ENCODE data around the gene TIGD1.
"Not testable (repeated sequence)": the region's sequence is repeated elsewhere in the genome, so short reads cannot be mapped to it uniquely, and the experiment has no call there.

The TIGD1 gene

GRCh38 chr2:232581725-232582124 is 31.4 kb upstream of the TIGD1 start:
- DNase-seq (ENCODE audit: insufficient read length) (no peak), FAIRE-seq (no peak)
- no peak for TF ChIP-seq POLR2AphosphoS5 (IDR thresholded peaks at IDR 0.05; ENCODE audit: low read depth, low read length)
- TF ChIP-seq POLR2A (IDR thresholded peaks at IDR 0.05; ENCODE audit: low read depth, low read length) = no peak
- TF ChIP-seq TAF1 (IDR thresholded peaks at IDR 0.05; ENCODE audit: borderline replicate concordance, low read depth, low read length) = no peak

- DNase-seq (ENCODE audit: insufficient read length) (no peak), FAIRE-seq (no peak)
- TF ChIP-seq TAF1 (IDR thresholded peaks at IDR 0.05; ENCODE audit: borderline replicate concordance, low read depth, low read length) (no peak), POLR2A (IDR thresholded peaks at IDR 0.05; ENCODE audit: low read depth, low read length) (no peak), POLR2AphosphoS5 (IDR thresholded peaks at IDR 0.05; ENCODE audit: low read depth, low read length) (no peak)
These were observed 30.3 kb upstream of the TIGD1 start for GRCh38 chr2:232580648-232580981.

GRCh38 chr2:232578626-232579025 is 28.3 kb upstream of the TIGD1 start:
- TF ChIP-seq TAF1 (IDR thresholded peaks at IDR 0.05; ENCODE audit: borderline replicate concordance, low read depth, low read length) = no peak
- TF ChIP-seq POLR2A (IDR thresholded peaks at IDR 0.05; ENCODE audit: low read depth, low read length) = no peak
- TF ChIP-seq POLR2AphosphoS5 (IDR thresholded peaks at IDR 0.05; ENCODE audit: low read depth, low read length) = no peak
- DNase-seq (ENCODE audit: insufficient read length) = no peak
- FAIRE-seq = no peak

- TF ChIP-seq POLR2AphosphoS5 (IDR thresholded peaks at IDR 0.05; ENCODE audit: low read depth, low read length) = no peak
- no peak for TF ChIP-seq TAF1 (IDR thresholded peaks at IDR 0.05; ENCODE audit: borderline replicate concordance, low read depth, low read length)
- TF ChIP-seq POLR2A (IDR thresholded peaks at IDR 0.05; ENCODE audit: low read depth, low read length) = no peak
- no peak for DNase-seq (ENCODE audit: insufficient read length)
- no peak for FAIRE-seq
These were observed 27.5 kb upstream of the TIGD1 start for GRCh38 chr2:232577841-232578240.

- FAIRE-seq = no peak
- TF ChIP-seq TAF1 (IDR thresholded peaks at IDR 0.05; ENCODE audit: borderline replicate concordance, low read depth, low read length) = no peak
- TF ChIP-seq POLR2AphosphoS5 (IDR thresholded peaks at IDR 0.05; ENCODE audit: low read depth, low read length) = no peak
- no peak for TF ChIP-seq POLR2A (IDR thresholded peaks at IDR 0.05; ENCODE audit: low read depth, low read length)
- no peak for DNase-seq (ENCODE audit: insufficient read length)
These were observed 26.6 kb upstream of the TIGD1 start for GRCh38 chr2:232576995-232577394.

- no peak for TF ChIP-seq POLR2AphosphoS5 (IDR thresholded peaks at IDR 0.05; ENCODE audit: low read depth, low read length)
- no peak for TF ChIP-seq TAF1 (IDR thresholded peaks at IDR 0.05; ENCODE audit: borderline replicate concordance, low read depth, low read length)
- no peak for TF ChIP-seq POLR2A (IDR thresholded peaks at IDR 0.05; ENCODE audit: low read depth, low read length)
- DNase-seq (ENCODE audit: insufficient read length) (no peak), FAIRE-seq (no peak)
These were observed 25.0 kb upstream of the TIGD1 start for GRCh38 chr2:232575404-232575746.

- FAIRE-seq (no peak), DNase-seq (ENCODE audit: insufficient read length) (no peak)
- no peak for TF ChIP-seq POLR2A (IDR thresholded peaks at IDR 0.05; ENCODE audit: low read depth, low read length)
- no peak for TF ChIP-seq POLR2AphosphoS5 (IDR thresholded peaks at IDR 0.05; ENCODE audit: low read depth, low read length)
- TF ChIP-seq TAF1 (IDR thresholded peaks at IDR 0.05; ENCODE audit: borderline replicate concordance, low read depth, low read length) = no peak
These were observed 24.5 kb upstream of the TIGD1 start for GRCh38 chr2:232574674-232575403.

GRCh38 chr2:232573771-232574435 is 23.5 kb upstream of the TIGD1 start:
- no peak for DNase-seq (ENCODE audit: insufficient read length)
- no peak for TF ChIP-seq TAF1 (IDR thresholded peaks at IDR 0.05; ENCODE audit: borderline replicate concordance, low read depth, low read length)
- TF ChIP-seq POLR2A (IDR thresholded peaks at IDR 0.05; ENCODE audit: low read depth, low read length) = no peak
- no peak for TF ChIP-seq POLR2AphosphoS5 (IDR thresholded peaks at IDR 0.05; ENCODE audit: low read depth, low read length)
- FAIRE-seq = no peak

GRCh38 chr2:232573042-232573441 is 22.7 kb upstream of the TIGD1 start:
- no peak for DNase-seq (ENCODE audit: insufficient read length)
- no peak for FAIRE-seq
- TF ChIP-seq TAF1 (IDR thresholded peaks at IDR 0.05; ENCODE audit: borderline replicate concordance, low read depth, low read length) (no peak), POLR2A (IDR thresholded peaks at IDR 0.05; ENCODE audit: low read depth, low read length) (no peak), POLR2AphosphoS5 (IDR thresholded peaks at IDR 0.05; ENCODE audit: low read depth, low read length) (no peak)

GRCh38 chr2:232571026-232571474 is 20.7 kb upstream of the TIGD1 start:
- FAIRE-seq = no peak
- no peak for DNase-seq (ENCODE audit: insufficient read length)
- TF ChIP-seq TAF1 (IDR thresholded peaks at IDR 0.05; ENCODE audit: borderline replicate concordance, low read depth, low read length) = no peak
- no peak for TF ChIP-seq POLR2A (IDR thresholded peaks at IDR 0.05; ENCODE audit: low read depth, low read length)
- no peak; the same call in 1 of the 2 replicates for TF ChIP-seq POLR2AphosphoS5 (IDR thresholded peaks at IDR 0.05; ENCODE audit: low read depth, low read length)

- DNase-seq (ENCODE audit: insufficient read length); FAIRE-seq: not testable (repeated sequence)
These were observed 20.1 kb upstream of the TIGD1 start for GRCh38 chr2:232570481-232570880.

GRCh38 chr2:232569541-232569940 is 19.2 kb upstream of the TIGD1 start:
- FAIRE-seq (no peak), DNase-seq (ENCODE audit: insufficient read length) (no peak)
- TF ChIP-seq POLR2A (IDR thresholded peaks at IDR 0.05; ENCODE audit: low read depth, low read length) = no peak
- no peak for TF ChIP-seq TAF1 (IDR thresholded peaks at IDR 0.05; ENCODE audit: borderline replicate concordance, low read depth, low read length)
- TF ChIP-seq POLR2AphosphoS5 (IDR thresholded peaks at IDR 0.05; ENCODE audit: low read depth, low read length) = no peak
